OCI-LY7 (cell line): ENCODE measurements around the gene RSBN1L. TPM values are rescaled to one million over a fixed set of nuclear protein-coding genes. Genes with fewer than 3 reads are reported as not detected.

Experiments used
- BruUV-seq: library from RNA; stranded (reverse); fragments of 400-500 nt; replicated peaks from 2 replicates; lab custom pipeline; 2021; lab: Mats Ljungman, UMichigan
- CTCF ChIA-PET: fragments of 300-600 bp; sonication (Branson Sonifier 250); formaldehyde crosslinking; loops from one replicate; lab custom pipeline; 2022; ENCODE audit warnings: antibody characterized with exemption; ENCODE audit not compliant: unreplicated experiment; lab: Charles Lee
- POLR2A ChIA-PET: fragments of 300-600 bp; sonication (Branson Sonifier 250); formaldehyde crosslinking; loops from one replicate; lab custom pipeline; 2022; ENCODE audit warnings: antibody characterized with exemption; lab: Charles Lee
- DNase-seq: peaks from one replicate; pipeline ENCODE4 v3.0.0-alpha.2; 2015; ENCODE audit warnings: low spot score
- H2AFZ ChIP-seq: fragments of 200-600 bp; sonication (generic), shearing (Covaris generic); 2 replicates; pipeline ENCODE4 v1.6.1; 2014; ENCODE audit warnings: mild to moderate bottlenecking, antibody characterized with exemption, low read length, moderate library complexity
- H3K27ac ChIP-seq: fragments of 200-600 bp; sonication (generic); 2 replicates; pipeline ENCODE4 v1.5.1; 2014; ENCODE audit warnings: mixed run types, low read depth, mild to moderate bottlenecking, moderate library complexity, low read length, inconsistent platforms; ENCODE audit not compliant: poor library complexity, severe bottlenecking
- H3K36me3 ChIP-seq: fragments of 200-600 bp; sonication (generic); 2 replicates; pipeline ENCODE4 v1.6.1; 2014; ENCODE audit warnings: mild to moderate bottlenecking, antibody characterized with exemption, low read length, moderate library complexity, mixed read lengths; ENCODE audit not compliant: insufficient read depth
- H3K4me1 ChIP-seq: fragments of 200-600 bp; sonication (generic); 2 replicates; pipeline ENCODE4 v1.5.1; 2014; ENCODE audit warnings: mild to moderate bottlenecking, low read length; ENCODE audit not compliant: insufficient read depth, poor library complexity, severe bottlenecking
- H3K4me2 ChIP-seq: fragments of 200-600 bp; sonication (generic); 2 replicates; pipeline ENCODE4 v1.6.1; 2014; ENCODE audit warnings: mild to moderate bottlenecking, low read length
- H3K4me3 ChIP-seq: fragments of 200-600 bp; sonication (generic); 2 replicates; pipeline ENCODE4 v1.5.1; 2014; ENCODE audit warnings: mild to moderate bottlenecking, low read depth, low read length; ENCODE audit not compliant: poor library complexity, severe bottlenecking
- H3K79me2 ChIP-seq: fragments of 200-600 bp; sonication (generic); 2 replicates; pipeline ENCODE4 v1.6.1; 2016; ENCODE audit warnings: low read depth, mild to moderate bottlenecking, low read length, moderate library complexity, mixed read lengths; ENCODE audit not compliant: insufficient read depth
- H3K9me2 ChIP-seq: fragments of 200-600 bp; sonication (generic); 2 replicates; pipeline ENCODE4 v1.6.1; 2016; ENCODE audit warnings: mild to moderate bottlenecking, low read length, mixed read lengths; ENCODE audit not compliant: insufficient read depth
- H3K9me3 ChIP-seq: fragments of 200-600 bp; sonication (generic); 2 replicates; pipeline ENCODE4 v1.6.1; 2014; ENCODE audit warnings: mild to moderate bottlenecking, mixed run types, low read length, mixed read lengths
- H4K20me1 ChIP-seq: fragments of 200-600 bp; sonication (generic); 2 replicates; pipeline ENCODE4 v1.6.1; 2014; ENCODE audit warnings: mild to moderate bottlenecking, antibody characterized with exemption, low read length, moderate library complexity, mixed read lengths; ENCODE audit not compliant: insufficient read depth
- CTCF ChIP-seq: fragments of 200-600 bp; sonication (generic); conservative IDR thresholded peaks from 2 replicates; pipeline ENCODE4 v1.5.1; 2014; ENCODE audit warnings: mild to moderate bottlenecking, antibody characterized with exemption, low read length, moderate library complexity, mixed read lengths
- EZH2phosphoT487 ChIP-seq: fragments of 200-600 bp; sonication (generic); IDR thresholded peaks from 2 replicates; pipeline ENCODE4 v1.6.1; 2018; ENCODE audit warnings: low read depth, borderline replicate concordance, mild to moderate bottlenecking, mixed run types, antibody characterized with exemption, low read length, moderate library complexity, mixed read lengths
- intact Hi-C: fragments of 100-400 bp; cut with micrococcal nuclease; formaldehyde crosslinking; loops from one replicate; pipeline ENCODE4 v1.10.0; 2022; ENCODE audit not compliant: unreplicated experiment
- total RNA-seq, 2 experiments: library from RNA; depleted of rRNA in 1 of 2; stranded (reverse); fragments of >200 nt in 1 of 2; shearing (Covaris generic) in 1 of 2; gene quantifications; 2 replicates each; pipeline ENCODE4 v1.2.3, GENCODE V29; 2014 to 2022

RSBN1L gene
- total RNA-seq, 2 experiments from 2014 or later, result 23.3 to 30.4 TPM

- Histone ChIP-seq H3K4me2 (peak overlapping the region; percentile 3; the same call in 1 of the 2 replicates), H3K9me2 (no peaks in the 10 kb centered on the region), H3K4me3 (no peak overlapping the region), H3K27ac (peak overlapping the region; percentile 15), H3K4me1 (peaks cover 76% of the 10 kb centered on the region), H3K9me3 (peaks cover 11% of the 10 kb centered on the region; the same call in 1 of the 2 replicates), H2AFZ (no peak overlapping the region), H4K20me1 (0 out of 2 replicates have a peak, but pooled peaks cover 5% of the 10 kb centered on the region), H3K36me3 (peaks cover 31% of the 10 kb centered on the region), H3K79me2 (peaks cover 98% of the 10 kb centered on the region)
- TF ChIP-seq EZH2phosphoT487 (no peak), CTCF (no peak)
- POLR2A ChIA-PET, result interaction anchor here (0.7 to 1.0 kb wide), 2 partner anchors 32 to 42 kb away, joined by 3 to 4 read pairs; no protein-coding TSS in a partner anchor
- intact Hi-C loops, result no loop called here
- CTCF ChIA-PET, result no interaction called here
- BruUV-seq, result no TSS peak
- DNase-seq, result no peak
These were observed 135.2 kb downstream of the RSBN1L start for GRCh38 chr7:77831481-77831880.

GRCh38 chr7:77831953-77832352 lies 135.7 kb downstream of the RSBN1L start:
- H3K27ac ChIP-seq, result no peak overlapping the region
- 0 out of 2 replicates have a peak, but pooled peaks cover 5% of the 10 kb centered on the region for H4K20me1 ChIP-seq
- DNase-seq, result no peak
- ChIA-PET CTCF (no interaction called here), POLR2A (interaction anchor here (0.7 to 3.7 kb wide), 3 partner anchors 11 to 42 kb away, joined by 3 to 19 read pairs (median 4); no protein-coding TSS in a partner anchor)
- no peak overlapping the region for H3K4me2 ChIP-seq
- H3K36me3 ChIP-seq, result peaks cover 27% of the 10 kb centered on the region
- no peak for TF ChIP-seq CTCF
- TF ChIP-seq EZH2phosphoT487, result no peak
- H2AFZ ChIP-seq, result no peak overlapping the region
- intact Hi-C loops, result no loop called here
- H3K4me3 ChIP-seq, result no peak overlapping the region
- H3K79me2 ChIP-seq, result peaks cover 98% of the 10 kb centered on the region
- H3K4me1 ChIP-seq, result peaks cover 71% of the 10 kb centered on the region
- H3K9me3 ChIP-seq, result peaks cover 6% of the 10 kb centered on the region; the same call in 1 of the 2 replicates
- BruUV-seq, result no TSS peak
- H3K9me2 ChIP-seq, result no peaks in the 10 kb centered on the region

Other genes starting within 250 kb of the RSBN1L start
- gene PTPN12, start 159.2 kb upstream of the RSBN1L start, total RNA-seq (2014; rRNA removed; shearing (Covaris generic)), result 2.7 and 7.1 TPM in 2 replicates
- 18.9 and 19.1 TPM in 2 replicates for gene PTPN12, start 159.2 kb upstream of the RSBN1L start, total RNA-seq (2022)
- 14.6 and 19.2 TPM in 2 replicates for gene TMEM60, start 102.0 kb downstream of the RSBN1L start, total RNA-seq (2014; rRNA removed; shearing (Covaris generic))
- gene TMEM60, start 102.0 kb downstream of the RSBN1L start, total RNA-seq (2022), result 23.5 and 29.7 TPM in 2 replicates
- 26.9 and 29.6 TPM in 2 replicates for gene PHTF2, start 102.3 kb downstream of the RSBN1L start, total RNA-seq (2014; rRNA removed; shearing (Covaris generic))
- gene PHTF2, start 102.3 kb downstream of the RSBN1L start, total RNA-seq (2022), result 62.0 and 62.4 TPM in 2 replicates